Fibroblast of villous mesenchyme (primary cell): Measurements from ENCODE around the gene RER1. TPM values are rescaled to one million over a fixed set of nuclear protein-coding genes. Genes with fewer than 3 reads are reported as not detected.

Experiments used
- DNase-seq: peaks from one replicate; pipeline ENCODE4 v3.0.0-alpha.2; 2010; ENCODE audit warnings: low read depth
- H3K4me3 ChIP-seq: 2 replicates; pipeline ENCODE4 v1.5.1; 2011; ENCODE audit warnings: low read depth, mild to moderate bottlenecking, low read length
- total RNA-seq: library from RNA; depleted of rRNA; stranded (reverse); fragments of >200 nt; gene quantifications from 2 replicates; pipeline ENCODE4 v1.2.3, GENCODE V29; 2012
- TF ChIP-seq, protein P1 (sequence below): IDR thresholded peaks from 2 replicates; pipeline ENCODE4 v1.5.1; 2012; ENCODE audit warnings: low read depth, mild to moderate bottlenecking, low read length; ENCODE audit not compliant: insufficient read depth

RER1 gene
- 77.6 and 94.1 TPM in 2 replicates for total RNA-seq

DNA sequence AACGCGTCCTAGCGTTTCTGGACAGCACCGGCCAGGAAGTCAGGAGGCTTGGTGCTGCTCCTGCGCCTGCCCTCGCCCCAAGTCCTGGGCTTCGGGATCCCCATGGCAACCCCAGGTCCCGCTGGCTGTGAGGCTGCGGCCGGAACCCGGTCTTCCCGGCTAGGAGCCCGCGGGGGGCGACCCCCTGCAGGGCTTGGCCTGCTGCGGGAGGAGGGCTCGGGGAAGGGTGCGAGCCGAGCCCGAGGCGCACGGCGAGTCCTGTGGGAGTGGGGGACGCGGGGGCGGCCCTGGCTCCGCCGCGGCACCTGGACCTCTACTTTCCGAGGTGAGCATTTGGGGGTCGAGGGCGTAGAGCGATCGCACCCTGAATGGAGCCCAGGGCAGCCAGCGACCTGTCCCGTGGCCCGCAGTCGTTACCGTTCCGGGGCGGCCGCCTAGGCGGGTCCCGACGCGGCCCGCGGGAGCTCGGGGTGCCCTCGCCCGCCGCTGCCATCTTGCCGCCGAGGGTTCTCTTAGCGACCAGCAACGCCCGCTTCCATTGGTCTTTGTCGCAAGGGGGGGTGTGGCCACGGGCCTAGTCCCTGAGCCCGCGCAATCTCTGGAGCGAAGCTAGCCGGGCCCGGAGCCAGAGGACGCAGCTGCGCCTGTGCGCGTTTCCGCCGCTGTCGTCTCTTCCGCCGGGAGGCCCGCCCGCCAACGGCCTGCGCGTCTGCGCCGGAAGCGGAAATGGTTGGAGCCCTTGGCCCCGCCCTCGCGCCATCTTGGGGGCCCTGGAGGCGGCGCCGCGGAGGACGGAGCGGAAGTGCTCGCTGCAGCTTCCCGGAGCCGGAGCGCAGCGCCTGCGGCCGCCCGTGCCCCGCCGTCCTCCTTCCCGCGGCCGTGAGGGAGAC is at the start of gene RER1, which contains the start of gene MORN1:
Gene RER1, plus strand, starts transcription at position 801 of the 890 bp plus-strand sequence. CDS start 3,950 bp downstream, outside the sequence.
Gene MORN1, minus strand, starts transcription at position 514 of the 890 bp plus-strand sequence. Its CDS starts 21 bp downstream, at position 493.
- DNase-seq = peak; percentile 99
- peak within 1 kb of the TSS; percentile 91 for H3K4me3 ChIP-seq
- TF ChIP-seq, protein P1, sequence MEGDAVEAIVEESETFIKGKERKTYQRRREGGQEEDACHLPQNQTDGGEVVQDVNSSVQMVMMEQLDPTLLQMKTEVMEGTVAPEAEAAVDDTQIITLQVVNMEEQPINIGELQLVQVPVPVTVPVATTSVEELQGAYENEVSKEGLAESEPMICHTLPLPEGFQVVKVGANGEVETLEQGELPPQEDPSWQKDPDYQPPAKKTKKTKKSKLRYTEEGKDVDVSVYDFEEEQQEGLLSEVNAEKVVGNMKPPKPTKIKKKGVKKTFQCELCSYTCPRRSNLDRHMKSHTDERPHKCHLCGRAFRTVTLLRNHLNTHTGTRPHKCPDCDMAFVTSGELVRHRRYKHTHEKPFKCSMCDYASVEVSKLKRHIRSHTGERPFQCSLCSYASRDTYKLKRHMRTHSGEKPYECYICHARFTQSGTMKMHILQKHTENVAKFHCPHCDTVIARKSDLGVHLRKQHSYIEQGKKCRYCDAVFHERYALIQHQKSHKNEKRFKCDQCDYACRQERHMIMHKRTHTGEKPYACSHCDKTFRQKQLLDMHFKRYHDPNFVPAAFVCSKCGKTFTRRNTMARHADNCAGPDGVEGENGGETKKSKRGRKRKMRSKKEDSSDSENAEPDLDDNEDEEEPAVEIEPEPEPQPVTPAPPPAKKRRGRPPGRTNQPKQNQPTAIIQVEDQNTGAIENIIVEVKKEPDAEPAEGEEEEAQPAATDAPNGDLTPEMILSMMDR = no peak

GRCh38 chr1:2342384-2343022 is 49.1 kb upstream of the RER1 start:
- TF ChIP-seq, protein P1 = no peak
- no peak for DNase-seq
- H3K4me3 ChIP-seq = no peak overlapping the region

DNA sequence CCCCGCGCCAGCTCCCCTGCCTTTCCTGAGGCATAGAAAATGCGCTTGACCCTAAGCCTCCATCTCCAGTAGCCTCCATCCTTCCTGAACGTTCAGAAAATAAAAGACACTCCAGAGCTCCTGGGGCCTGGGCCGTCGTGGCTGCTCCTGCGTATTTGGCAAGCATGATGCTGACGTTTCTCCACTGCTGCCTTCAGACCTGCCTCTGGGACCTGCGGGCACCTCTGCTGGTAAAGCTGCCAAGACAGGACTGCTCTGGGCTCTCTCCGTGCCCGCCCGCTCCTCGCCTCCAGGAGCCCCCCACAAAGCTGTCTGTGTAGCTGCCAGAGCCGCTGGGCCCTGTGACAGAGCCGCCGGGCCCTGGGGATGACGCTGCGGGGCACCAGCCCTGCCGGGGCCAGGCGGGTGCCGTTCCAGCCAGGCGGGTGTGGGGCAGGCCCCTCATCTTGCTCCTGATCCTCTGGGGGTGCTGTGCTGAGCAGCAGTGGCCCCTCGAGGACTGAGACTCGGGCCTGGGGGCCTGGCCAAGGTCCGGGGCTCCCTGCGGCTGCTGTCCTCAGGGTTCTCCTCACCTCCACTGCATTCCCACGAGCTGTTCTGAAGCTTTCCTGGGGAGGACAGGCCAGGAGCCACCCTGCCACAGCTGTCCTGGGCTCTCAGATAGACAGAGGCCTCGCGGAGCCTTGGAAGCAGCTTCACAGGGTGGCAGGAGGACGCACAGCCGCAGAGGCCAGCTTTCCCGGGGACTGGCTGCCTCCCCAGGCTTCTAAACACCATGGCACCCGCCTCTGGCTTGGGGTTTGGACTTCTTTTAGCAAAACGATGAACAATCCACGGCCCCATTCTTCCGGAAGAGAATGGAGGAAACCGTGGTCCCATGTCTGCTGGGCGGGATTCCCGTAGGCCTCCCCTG is 48.4 kb upstream of the RER1 start:
- TF ChIP-seq, protein P1 = no peak
- no peak overlapping the region for H3K4me3 ChIP-seq
- DNase-seq = no peak

DNA sequence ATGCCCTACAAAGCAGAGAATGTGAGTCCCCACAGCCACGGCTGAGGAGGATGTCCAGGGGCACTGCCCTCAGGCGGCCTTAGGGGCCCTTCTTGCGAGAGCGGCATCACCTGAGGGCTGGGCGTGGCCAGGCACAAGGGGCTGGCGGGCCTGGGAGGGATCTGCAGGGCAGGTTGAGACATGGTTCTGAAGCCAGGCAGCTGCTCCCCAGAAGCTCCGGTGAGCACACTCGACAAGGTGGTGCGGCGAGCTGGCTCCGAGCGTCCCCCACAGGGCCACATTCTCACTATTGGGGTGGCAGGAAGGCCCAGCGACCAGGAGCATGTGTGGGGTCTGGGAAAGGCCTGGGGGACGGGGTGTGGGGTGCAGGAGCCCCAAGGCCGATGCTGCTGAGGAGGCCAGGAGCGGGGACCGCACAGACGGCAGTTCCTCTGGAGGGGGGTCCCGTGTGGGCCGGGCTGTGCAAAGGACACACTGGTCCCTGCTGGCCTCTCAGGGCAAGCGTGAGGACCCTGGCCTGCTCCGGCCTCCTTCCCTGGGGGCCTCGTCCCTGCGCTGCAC is 47.4 kb upstream of the RER1 start:
- H3K4me3 ChIP-seq = no peak overlapping the region
- TF ChIP-seq, protein P1 = no peak
- no peak for DNase-seq

- no peak for DNase-seq
- TF ChIP-seq, protein P1 = no peak
- no peak overlapping the region for H3K4me3 ChIP-seq
These were observed 46.8 kb upstream of the RER1 start for GRCh38 chr1:2344744-2345296.
